GM12872 (cell line): ENCODE measurements around the gene TIA1.

Source experiments
- TF ChIP-seq, protein P1 (sequence below): IDR thresholded peaks from 3 replicates; pipeline ENCODE4 v1.5.1; 2011; ENCODE audit warnings: low read depth, mild to moderate bottlenecking, low read length, moderate library complexity; ENCODE audit not compliant: insufficient read depth

The TIA1 gene

DNA sequence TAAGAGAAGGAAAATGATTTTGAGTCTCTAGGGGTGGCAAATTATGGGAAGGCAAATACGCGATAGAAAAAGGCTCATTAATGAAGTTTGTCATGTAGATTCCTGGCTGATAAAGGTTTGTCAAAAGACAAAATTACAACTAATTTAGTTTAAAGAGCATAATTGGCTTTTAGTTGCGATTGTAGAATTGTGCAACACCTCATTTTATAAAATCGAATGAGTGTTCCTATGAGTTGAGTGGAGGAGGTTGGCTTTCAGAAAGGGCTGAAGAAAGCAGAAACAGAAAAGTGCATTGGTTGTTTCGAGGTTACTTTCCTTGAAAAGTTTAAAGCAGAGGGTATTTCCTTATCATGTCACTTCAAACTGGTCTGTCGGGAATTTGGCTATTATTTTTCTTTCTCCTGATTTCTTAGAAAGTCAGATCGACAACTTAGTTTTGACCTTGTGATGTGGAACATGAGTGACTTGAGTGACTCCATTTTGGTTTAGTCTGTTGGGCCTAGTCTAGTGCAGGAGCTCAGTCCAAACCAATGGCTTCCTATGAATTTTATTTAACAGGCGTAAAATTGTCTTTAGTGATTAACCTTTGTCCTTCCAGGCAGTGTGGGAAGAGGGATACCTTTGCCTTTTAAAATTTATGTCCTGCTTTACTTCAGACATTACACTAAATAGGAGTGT is 7.3 kb upstream of the TIA1 start:
- TF ChIP-seq, protein P1, sequence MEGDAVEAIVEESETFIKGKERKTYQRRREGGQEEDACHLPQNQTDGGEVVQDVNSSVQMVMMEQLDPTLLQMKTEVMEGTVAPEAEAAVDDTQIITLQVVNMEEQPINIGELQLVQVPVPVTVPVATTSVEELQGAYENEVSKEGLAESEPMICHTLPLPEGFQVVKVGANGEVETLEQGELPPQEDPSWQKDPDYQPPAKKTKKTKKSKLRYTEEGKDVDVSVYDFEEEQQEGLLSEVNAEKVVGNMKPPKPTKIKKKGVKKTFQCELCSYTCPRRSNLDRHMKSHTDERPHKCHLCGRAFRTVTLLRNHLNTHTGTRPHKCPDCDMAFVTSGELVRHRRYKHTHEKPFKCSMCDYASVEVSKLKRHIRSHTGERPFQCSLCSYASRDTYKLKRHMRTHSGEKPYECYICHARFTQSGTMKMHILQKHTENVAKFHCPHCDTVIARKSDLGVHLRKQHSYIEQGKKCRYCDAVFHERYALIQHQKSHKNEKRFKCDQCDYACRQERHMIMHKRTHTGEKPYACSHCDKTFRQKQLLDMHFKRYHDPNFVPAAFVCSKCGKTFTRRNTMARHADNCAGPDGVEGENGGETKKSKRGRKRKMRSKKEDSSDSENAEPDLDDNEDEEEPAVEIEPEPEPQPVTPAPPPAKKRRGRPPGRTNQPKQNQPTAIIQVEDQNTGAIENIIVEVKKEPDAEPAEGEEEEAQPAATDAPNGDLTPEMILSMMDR = no peak

DNA sequence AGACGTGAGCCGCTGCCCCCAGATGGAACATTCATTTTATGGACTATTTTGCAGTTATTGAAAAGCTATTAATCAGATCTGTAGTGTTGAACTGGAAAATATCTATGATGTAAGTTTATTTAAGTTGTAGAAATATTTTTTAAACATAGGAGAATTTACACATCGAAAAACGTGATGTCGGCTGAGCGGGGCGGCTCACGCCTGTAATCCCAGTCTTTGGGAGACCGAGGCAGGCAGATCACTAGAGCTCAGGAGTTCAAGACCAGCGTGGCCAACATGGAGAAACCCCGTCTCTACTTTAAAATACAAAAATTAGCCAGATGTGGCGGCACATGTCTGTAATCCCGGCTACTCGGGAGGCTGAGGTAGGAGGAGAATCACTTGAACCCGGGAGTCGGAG is 2.0 kb upstream of the TIA1 start:
- TF ChIP-seq, protein P1 = no peak

DNA sequence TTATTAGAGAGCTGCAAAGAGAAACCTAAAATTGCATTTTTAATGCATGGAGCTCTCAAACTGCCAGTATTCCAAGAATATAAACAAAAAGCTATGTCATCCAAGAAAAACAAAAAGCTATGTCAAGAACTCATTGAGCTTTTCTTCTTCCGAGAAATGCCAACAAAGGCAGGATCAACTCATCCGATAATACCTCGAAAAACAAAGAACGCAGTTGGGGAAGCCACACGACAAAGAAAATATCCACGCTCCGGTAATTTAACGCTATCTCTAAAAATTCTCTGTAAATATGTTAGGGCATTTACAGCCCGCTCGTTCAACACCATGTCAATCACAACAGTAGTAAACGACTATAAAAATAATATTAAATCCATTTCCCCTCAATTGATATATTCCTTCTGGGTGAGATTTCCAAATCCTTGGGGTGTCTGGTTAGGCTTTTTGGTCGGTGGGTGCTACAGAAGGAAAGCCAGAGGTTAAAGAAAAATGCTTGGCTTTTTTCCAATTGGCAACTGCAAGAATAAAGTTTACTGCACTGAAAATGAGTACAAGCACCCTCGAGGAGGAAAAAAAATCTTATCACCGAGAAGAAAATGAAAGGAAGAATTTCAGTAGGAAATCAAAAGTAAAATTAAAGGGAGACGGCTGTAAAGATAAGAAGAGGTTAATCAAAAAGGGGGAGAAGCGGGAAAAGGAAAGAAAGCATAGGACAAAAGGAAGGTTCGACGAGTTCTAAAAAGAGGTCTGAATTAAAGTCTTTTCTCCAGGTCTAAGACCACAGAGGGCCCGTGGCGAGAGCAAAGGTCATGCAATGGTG is 856 bp downstream of the TIA1 start:
- TF ChIP-seq, protein P1 = no peak

DNA sequence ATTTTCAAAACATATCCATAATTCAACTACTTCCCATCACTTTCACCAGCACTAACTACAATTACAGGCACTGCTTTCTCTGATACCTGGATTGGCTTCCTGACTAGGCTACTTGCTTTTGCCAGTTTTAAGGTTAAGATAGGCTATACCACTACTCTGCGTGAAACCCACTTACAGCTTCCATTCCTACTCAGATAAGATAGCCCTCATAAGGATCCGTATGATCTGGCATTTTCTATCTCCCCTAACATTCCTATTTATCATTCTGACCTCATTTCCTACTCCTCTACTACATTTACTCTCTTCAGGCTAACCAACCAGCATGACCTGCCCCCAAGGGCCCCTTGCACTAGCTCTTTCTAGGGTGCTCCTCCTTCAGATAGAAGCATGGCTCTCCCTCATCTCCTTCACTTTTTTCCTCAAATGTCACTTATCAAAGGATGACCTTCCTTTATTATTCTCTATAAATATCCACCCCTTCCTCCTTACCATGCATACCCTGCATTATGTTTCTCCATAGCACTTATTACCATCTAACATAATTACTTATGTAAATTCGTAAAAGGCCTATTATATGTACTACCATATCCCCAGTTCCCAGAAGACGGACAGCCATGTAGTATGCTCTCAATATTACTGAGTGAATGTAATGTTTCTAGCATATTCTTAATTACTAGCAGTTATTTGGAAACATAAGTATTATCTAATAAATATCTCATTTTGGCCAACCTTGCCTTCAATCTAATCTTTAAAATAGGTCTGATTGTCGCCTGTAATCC is 4.4 kb downstream of the TIA1 start:
- TF ChIP-seq, protein P1 = no peak

DNA sequence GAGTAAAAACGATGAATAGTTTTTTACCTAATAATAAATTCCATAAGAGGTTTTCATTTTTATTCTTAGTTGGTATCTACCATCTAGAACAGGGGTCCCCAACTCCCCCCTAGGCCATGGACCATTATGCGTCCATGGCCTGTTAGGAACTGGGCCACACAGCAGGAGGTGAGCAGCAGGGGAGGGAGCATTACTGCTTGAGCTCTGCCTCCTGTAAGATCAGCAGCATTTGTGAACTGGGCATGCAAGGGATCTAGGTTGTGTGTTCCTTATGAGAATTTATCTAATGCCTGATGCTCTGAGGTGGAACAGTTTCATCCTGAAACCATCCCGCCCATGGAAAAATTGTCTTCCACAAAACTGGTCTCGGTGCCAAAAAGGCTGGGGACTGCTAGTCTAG is 5.9 kb downstream of the TIA1 start:
- TF ChIP-seq, protein P1 = no peak

DNA sequence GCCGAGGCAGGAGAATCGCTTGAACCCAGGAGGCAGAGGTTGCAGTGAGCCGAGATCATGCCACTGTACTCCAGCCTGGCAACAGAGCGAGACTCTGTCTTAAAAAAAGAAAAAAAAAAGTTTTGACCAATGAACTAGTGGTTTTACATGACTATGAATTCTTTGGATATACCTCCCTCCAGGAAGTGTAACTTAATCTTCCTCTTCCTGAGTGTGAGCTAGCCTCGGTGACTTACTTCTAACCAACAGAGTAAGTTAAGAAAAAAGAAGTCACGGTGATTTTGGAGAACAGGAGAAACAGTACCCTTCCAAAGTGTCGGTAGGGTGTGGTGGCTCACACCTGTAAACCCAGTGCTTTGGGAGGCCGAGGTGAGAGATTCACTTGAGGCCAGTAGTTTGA is 7.1 kb downstream of the TIA1 start:
- TF ChIP-seq, protein P1 = no peak

DNA sequence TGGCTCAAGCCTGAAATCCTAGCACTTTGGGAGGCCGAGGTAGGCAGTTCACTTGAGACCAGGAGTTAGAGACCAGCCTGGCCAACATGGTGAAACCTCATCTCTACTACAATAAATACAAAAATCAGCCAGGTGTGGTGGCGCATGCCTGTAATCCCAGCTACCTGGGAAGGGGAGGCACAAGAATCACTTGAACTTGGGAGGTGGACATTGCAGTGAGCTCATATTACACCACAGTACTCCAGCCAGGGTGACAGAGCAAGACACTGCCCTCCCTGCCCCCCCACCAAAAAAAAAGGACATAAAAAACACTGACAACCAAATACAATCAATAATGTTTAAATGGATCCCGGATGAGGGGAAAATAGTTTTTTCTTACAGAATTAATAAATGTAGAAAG is 7.8 kb downstream of the TIA1 start:
- TF ChIP-seq, protein P1 = no peak
